K562 (cell line): ENCODE data around the gene NPHP1.

Experiments used
- BHLHE40 ChIP-seq: IDR thresholded peaks from 2 replicates; pipeline ENCODE4 v1.6.1; 2011; ENCODE audit warnings: low read length, improper control_type of control experiment
- BRD4 ChIP-seq: fragments of 200-600 bp; sonication (generic); IDR thresholded peaks from 2 replicates; pipeline ENCODE4 v1.6.1; 2017; ENCODE audit warnings: inconsistent platforms
- CEBPB ChIP-seq: fragments of 450-650 bp; IDR thresholded peaks from 2 replicates; pipeline ENCODE4 v1.6.1; 2016; ENCODE audit warnings: missing genetic modification characterization, missing compliant biosample characterization
- DDX20 ChIP-seq: fragments of 450-650 bp; IDR thresholded peaks from 2 replicates; pipeline ENCODE4 v1.6.1; 2016; ENCODE audit warnings: missing genetic modification characterization, low read depth, mild to moderate bottlenecking, missing compliant biosample characterization, moderate library complexity
- RBFOX2 ChIP-seq: fragments of 200-400 bp; formaldehyde crosslinking; IDR thresholded peaks from 2 replicates; pipeline ENCODE4 v1.6.1; 2017; ENCODE audit warnings: low read depth, mild to moderate bottlenecking, low read length, moderate library complexity
- RFX5 ChIP-seq: IDR thresholded peaks from 2 replicates; pipeline ENCODE4 v1.6.1; 2011; ENCODE audit warnings: low read depth, mild to moderate bottlenecking, improper control_type of control experiment, low read length
- SOX6 ChIP-seq: fragments of 450-650 bp; IDR thresholded peaks from 2 replicates; pipeline ENCODE4 v1.6.1; 2014; ENCODE audit warnings: mild to moderate bottlenecking
- TAF1 ChIP-seq: IDR thresholded peaks from 2 replicates; pipeline ENCODE4 v1.6.1; 2011; ENCODE audit warnings: mild to moderate bottlenecking, low read length, moderate library complexity; ENCODE audit not compliant: insufficient read depth, control insufficient read depth, severe bottlenecking; ENCODE audit errors: extremely low read depth
- TCF3 ChIP-seq: sonication (generic); formaldehyde crosslinking; IDR thresholded peaks from 2 replicates; pipeline ENCODE4 v1.4.0; 2020; ENCODE audit warnings: mild to moderate bottlenecking, missing genetic modification reagents
- ZNF197 ChIP-seq: fragments of 200-800 bp; sonication (Bioruptor generic); IDR thresholded peaks from 2 replicates; pipeline ENCODE4 v1.6.1; 2016; ENCODE audit warnings: low read depth, missing genetic modification characterization, missing compliant biosample characterization
- TF ChIP-seq, protein P1 (sequence below), 3 experiments: IDR thresholded peaks in 2 of 3; conservative IDR thresholded peaks in 1 of 3; 2 replicates each; pipeline ENCODE4 v1.5.1; 2011 to 2012; ENCODE audit warnings: low read length in 3 of 3, mild to moderate bottlenecking in 3 of 3, control low read depth in 2 of 3, improper control_type of control experiment in 1 of 3, inconsistent platforms in 1 of 3, low read depth in 1 of 3, mixed read lengths in 1 of 3, moderate library complexity in 1 of 3; ENCODE audit not compliant: insufficient read depth in 2 of 3
- TF ChIP-seq, protein P2 (sequence below), 2 experiments: fragments of 450-650 bp; formaldehyde crosslinking in 1 of 2; IDR thresholded peaks; 2 replicates each; pipeline versions ENCODE4 v1.4.0 to v1.6.1; 2014 to 2020; ENCODE audit warnings: mild to moderate bottlenecking in 2 of 2, borderline replicate concordance in 1 of 2, low read depth in 1 of 2
- TF ChIP-seq, protein P3 (sequence below): fragments of 450-650 bp; IDR thresholded peaks from 2 replicates; pipeline ENCODE4 v1.6.1; 2016; ENCODE audit warnings: low read depth

DNA sequence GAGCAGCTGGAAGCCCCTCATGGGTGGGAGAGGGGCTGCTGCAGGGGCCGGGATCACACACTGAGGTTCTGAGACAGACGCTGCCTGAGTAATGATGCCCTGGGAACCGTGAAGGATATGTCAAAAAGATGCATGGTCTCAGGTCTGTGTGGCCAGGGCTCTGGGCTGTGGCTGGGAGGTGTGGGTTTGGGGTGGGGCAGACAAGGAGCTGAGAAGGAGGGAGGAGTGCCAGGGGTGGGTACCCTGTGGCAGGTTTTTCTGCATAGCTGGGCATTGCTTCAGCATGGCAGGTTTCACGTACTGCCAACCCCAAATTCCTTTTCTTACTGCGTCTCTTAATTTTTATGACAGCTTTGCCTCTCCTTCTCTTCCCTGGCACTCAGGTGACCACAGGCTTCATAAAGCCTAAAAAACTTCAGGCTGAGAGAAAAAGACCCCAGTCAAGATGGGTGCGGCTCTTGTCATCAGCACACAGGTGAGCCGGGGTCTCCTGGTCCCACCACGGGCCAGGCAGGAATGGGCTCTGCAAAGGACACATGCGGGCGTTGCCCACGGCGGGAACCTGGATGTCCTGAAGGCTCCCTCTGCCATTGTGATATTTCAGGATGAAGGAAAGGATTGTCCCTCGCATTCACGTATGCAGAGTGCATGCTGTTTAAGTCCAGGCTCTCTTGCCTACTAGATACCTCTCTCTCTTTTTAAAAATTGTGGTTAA is 107.2 kb downstream of the NPHP1 start:
- TF ChIP-seq SOX6 (no peak), DDX20 (tag) (no peak), RBFOX2 (no peak), BHLHE40 (no peak), TAF1 (no peak), TCF3 (CRISPR knock-in tag) (no peak), BRD4 (no peak), CEBPB (no peak), ZNF197 (CRISPR knock-in tag) (no peak), RFX5 (no peak)
- TF ChIP-seq, protein P1, sequence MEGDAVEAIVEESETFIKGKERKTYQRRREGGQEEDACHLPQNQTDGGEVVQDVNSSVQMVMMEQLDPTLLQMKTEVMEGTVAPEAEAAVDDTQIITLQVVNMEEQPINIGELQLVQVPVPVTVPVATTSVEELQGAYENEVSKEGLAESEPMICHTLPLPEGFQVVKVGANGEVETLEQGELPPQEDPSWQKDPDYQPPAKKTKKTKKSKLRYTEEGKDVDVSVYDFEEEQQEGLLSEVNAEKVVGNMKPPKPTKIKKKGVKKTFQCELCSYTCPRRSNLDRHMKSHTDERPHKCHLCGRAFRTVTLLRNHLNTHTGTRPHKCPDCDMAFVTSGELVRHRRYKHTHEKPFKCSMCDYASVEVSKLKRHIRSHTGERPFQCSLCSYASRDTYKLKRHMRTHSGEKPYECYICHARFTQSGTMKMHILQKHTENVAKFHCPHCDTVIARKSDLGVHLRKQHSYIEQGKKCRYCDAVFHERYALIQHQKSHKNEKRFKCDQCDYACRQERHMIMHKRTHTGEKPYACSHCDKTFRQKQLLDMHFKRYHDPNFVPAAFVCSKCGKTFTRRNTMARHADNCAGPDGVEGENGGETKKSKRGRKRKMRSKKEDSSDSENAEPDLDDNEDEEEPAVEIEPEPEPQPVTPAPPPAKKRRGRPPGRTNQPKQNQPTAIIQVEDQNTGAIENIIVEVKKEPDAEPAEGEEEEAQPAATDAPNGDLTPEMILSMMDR (IDR thresholded peaks at IDR 0.05 in 2 of 3, conservative IDR thresholded peaks at IDR 0.05 in 1 of 3; ENCODE audit: insufficient read depth in 2 of 3, low read depth in 1 of 3, low read length in 3 of 3): no peak
- TF ChIP-seq, protein P2, sequence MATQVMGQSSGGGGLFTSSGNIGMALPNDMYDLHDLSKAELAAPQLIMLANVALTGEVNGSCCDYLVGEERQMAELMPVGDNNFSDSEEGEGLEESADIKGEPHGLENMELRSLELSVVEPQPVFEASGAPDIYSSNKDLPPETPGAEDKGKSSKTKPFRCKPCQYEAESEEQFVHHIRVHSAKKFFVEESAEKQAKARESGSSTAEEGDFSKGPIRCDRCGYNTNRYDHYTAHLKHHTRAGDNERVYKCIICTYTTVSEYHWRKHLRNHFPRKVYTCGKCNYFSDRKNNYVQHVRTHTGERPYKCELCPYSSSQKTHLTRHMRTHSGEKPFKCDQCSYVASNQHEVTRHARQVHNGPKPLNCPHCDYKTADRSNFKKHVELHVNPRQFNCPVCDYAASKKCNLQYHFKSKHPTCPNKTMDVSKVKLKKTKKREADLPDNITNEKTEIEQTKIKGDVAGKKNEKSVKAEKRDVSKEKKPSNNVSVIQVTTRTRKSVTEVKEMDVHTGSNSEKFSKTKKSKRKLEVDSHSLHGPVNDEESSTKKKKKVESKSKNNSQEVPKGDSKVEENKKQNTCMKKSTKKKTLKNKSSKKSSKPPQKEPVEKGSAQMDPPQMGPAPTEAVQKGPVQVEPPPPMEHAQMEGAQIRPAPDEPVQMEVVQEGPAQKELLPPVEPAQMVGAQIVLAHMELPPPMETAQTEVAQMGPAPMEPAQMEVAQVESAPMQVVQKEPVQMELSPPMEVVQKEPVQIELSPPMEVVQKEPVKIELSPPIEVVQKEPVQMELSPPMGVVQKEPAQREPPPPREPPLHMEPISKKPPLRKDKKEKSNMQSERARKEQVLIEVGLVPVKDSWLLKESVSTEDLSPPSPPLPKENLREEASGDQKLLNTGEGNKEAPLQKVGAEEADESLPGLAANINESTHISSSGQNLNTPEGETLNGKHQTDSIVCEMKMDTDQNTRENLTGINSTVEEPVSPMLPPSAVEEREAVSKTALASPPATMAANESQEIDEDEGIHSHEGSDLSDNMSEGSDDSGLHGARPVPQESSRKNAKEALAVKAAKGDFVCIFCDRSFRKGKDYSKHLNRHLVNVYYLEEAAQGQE (IDR thresholded peaks at IDR 0.05; ENCODE audit: borderline replicate concordance): no peak
- TF ChIP-seq, protein P2 (CRISPR knock-in tag; IDR thresholded peaks at IDR 0.05; ENCODE audit: low read depth): no peak
- TF ChIP-seq, protein P3, sequence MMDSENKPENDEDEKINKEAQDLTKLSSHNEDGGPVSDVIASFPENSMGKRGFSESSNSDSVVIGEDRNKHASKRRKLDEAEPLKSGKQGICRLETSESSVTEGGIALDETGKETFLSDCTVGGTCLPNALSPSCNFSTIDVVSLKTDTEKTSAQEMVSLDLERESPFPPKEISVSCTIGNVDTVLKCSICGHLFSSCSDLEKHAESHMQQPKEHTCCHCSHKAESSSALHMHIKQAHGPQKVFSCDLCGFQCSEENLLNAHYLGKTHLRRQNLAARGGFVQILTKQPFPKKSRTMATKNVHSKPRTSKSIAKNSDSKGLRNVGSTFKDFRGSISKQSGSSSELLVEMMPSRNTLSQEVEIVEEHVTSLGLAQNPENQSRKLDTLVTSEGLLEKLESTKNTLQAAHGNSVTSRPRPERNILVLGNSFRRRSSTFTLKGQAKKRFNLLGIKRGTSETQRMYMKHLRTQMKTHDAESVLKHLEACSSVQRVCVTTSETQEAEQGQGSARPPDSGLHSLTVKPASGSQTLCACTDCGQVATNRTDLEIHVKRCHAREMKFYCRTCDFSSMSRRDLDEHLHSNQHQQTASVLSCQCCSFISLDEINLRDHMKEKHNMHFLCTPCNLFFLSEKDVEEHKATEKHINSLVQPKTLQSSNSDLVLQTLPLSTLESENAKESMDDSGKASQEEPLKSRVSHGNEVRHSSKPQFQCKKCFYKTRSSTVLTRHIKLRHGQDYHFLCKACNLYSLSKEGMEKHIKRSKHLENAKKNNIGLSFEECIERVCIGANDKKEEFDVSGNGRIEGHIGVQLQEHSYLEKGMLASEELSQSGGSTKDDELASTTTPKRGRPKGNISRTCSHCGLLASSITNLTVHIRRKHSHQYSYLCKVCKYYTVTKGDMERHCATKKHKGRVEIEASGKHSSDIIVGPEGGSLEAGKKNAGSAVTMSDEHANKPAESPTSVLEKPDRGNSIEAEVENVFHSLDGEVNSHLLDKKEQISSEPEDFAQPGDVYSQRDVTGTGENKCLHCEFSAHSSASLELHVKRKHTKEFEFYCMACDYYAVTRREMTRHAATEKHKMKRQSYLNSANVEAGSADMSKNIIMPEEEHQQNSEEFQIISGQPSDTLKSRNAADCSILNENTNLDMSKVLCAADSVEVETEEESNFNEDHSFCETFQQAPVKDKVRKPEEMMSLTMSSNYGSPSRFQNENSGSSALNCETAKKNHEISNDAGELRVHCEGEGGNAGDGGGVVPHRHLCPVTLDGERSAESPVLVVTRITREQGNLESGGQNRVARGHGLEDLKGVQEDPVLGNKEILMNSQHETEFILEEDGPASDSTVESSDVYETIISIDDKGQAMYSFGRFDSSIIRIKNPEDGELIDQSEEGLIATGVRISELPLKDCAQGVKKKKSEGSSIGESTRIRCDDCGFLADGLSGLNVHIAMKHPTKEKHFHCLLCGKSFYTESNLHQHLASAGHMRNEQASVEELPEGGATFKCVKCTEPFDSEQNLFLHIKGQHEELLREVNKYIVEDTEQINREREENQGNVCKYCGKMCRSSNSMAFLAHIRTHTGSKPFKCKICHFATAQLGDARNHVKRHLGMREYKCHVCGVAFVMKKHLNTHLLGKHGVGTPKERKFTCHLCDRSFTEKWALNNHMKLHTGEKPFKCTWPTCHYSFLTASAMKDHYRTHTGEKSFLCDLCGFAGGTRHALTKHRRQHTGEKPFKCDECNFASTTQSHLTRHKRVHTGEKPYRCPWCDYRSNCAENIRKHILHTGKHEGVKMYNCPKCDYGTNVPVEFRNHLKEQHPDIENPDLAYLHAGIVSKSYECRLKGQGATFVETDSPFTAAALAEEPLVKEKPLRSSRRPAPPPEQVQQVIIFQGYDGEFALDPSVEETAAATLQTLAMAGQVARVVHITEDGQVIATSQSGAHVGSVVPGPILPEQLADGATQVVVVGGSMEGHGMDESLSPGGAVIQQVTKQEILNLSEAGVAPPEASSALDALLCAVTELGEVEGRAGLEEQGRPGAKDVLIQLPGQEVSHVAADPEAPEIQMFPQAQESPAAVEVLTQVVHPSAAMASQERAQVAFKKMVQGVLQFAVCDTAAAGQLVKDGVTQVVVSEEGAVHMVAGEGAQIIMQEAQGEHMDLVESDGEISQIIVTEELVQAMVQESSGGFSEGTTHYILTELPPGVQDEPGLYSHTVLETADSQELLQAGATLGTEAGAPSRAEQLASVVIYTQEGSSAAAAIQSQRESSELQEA: no peak
